H1 (cell line): ENCODE data around the gene SLC6A19. TPM values are rescaled to one million over a fixed set of nuclear protein-coding genes. Genes with fewer than 3 reads are reported as not detected.

Source experiments
- CTCF ChIA-PET: fragments of 300-600 bp; sonication (Branson Sonifier 250); formaldehyde crosslinking; loops from one replicate; lab custom pipeline; 2021; ENCODE audit not compliant: partially characterized antibody; lab: Charles Lee
- POLR2A ChIA-PET: fragments of 300-600 bp; sonication (Branson Sonifier 250); formaldehyde crosslinking; loops from one replicate; lab custom pipeline; 2021; ENCODE audit warnings: inconsistent platforms; ENCODE audit not compliant: partially characterized antibody; lab: Charles Lee
- DNase-seq, 2 experiments: peaks; one replicate each; pipeline versions ENCODE4 v3.0.0 to v3.0.0-alpha.2; 2010 to 2022; ENCODE audit warnings: low spot score in 2 of 2, low read depth in 1 of 2, mixed read lengths in 1 of 2
- FAIRE-seq: peaks from 2 replicates; lab custom pipeline; 2011; peaks lifted over from hg19 to GRCh38; lab: Jason Lieb, UNC
- H2AFZ ChIP-seq: 2 replicates; pipeline ENCODE4 v1.8.1; 2012; ENCODE audit warnings: low read length, inconsistent platforms
- H2AK5ac ChIP-seq: 2 replicates; pipeline ENCODE4 v1.6.1; 2013; ENCODE audit warnings: low read depth, low read length
- H2BK120ac ChIP-seq: replicated peaks from 2 replicates; pipeline ENCODE3; 2013; ENCODE audit warnings: low read depth, low read length, inconsistent platforms
- H2BK12ac ChIP-seq: 2 replicates; pipeline ENCODE4 v1.6.1; 2013; ENCODE audit warnings: low read depth, low read length
- H2BK15ac ChIP-seq: 2 replicates; pipeline ENCODE4 v1.6.1; 2013; ENCODE audit warnings: low read length
- H2BK20ac ChIP-seq: 2 replicates; pipeline ENCODE4 v1.6.1; 2013; ENCODE audit warnings: low read length
- H2BK5ac ChIP-seq: 2 replicates; pipeline ENCODE4 v1.6.1; 2013; ENCODE audit warnings: low read depth, low read length
- H3K14ac ChIP-seq: 2 replicates; pipeline ENCODE4 v1.6.1; 2013; ENCODE audit warnings: inconsistent platforms; ENCODE audit not compliant: insufficient read length
- H3K18ac ChIP-seq: 2 replicates; pipeline ENCODE4 v1.6.1; 2013; ENCODE audit warnings: low read length; ENCODE audit errors: extremely low read depth
- H3K23ac ChIP-seq: 2 replicates; pipeline ENCODE4 v1.6.1; 2013; ENCODE audit warnings: inconsistent platforms; ENCODE audit not compliant: insufficient read length
- H3K23me2 ChIP-seq: 2 replicates; pipeline ENCODE4 v1.6.1; 2013; ENCODE audit warnings: low read depth, low read length
- H3K27ac ChIP-seq: 2 replicates; pipeline ENCODE4 v1.6.1; 2011; ENCODE audit warnings: low read depth, low read length, inconsistent platforms
- H3K27me3 ChIP-seq, 4 experiments: replicated peaks in 1 of 4; 1 replicate in 1 of 4; 2 replicates in 3 of 4; pipeline versions ENCODE4 v1.6.1 to v1.8.1; 2011 to 2013; ENCODE audit warnings: low read length in 3 of 4, mild to moderate bottlenecking in 3 of 4, inconsistent platforms in 2 of 4, mixed read lengths in 2 of 4, moderate library complexity in 1 of 4; ENCODE audit not compliant: control insufficient read depth in 3 of 4, insufficient read depth in 3 of 4; ENCODE audit errors: extremely low read depth in 1 of 4
- H3K36me3 ChIP-seq, 4 experiments: 2 replicates each; pipeline versions ENCODE4 v1.6.1 to v1.8.1; 2011 to 2013; ENCODE audit warnings: mild to moderate bottlenecking in 4 of 4, low read length in 3 of 4, moderate library complexity in 2 of 4, control low read depth in 1 of 4, inconsistent platforms in 1 of 4; ENCODE audit not compliant: insufficient read depth in 4 of 4, control insufficient read depth in 2 of 4
- H3K4ac ChIP-seq: replicated peaks from 2 replicates; pipeline ENCODE3; 2013; ENCODE audit warnings: low read length, low read depth, mixed read lengths, inconsistent platforms; ENCODE audit not compliant: insufficient read length
- H3K4me1 ChIP-seq, 4 experiments: replicated peaks in 1 of 4; 1 replicate in 1 of 4; 2 replicates in 3 of 4; pipeline versions ENCODE4 v1.6.1 to v1.8.1; 2011 to 2013; ENCODE audit warnings: low read length in 3 of 4, inconsistent platforms in 2 of 4, mixed read lengths in 1 of 4; ENCODE audit not compliant: insufficient read depth in 4 of 4, control insufficient read depth in 3 of 4
- H3K4me2 ChIP-seq, 2 experiments: 2 replicates each; pipeline versions ENCODE4 v1.6.1 to v1.8.1; 2011 to 2013; ENCODE audit warnings: low read depth in 2 of 2, low read length in 2 of 2, control low read depth in 1 of 2, inconsistent platforms in 1 of 2, mild to moderate bottlenecking in 1 of 2; ENCODE audit not compliant: insufficient read depth in 1 of 2
- H3K4me3 ChIP-seq, 4 experiments: fragments of 200-600, 300-600 bp in 1 of 4; sonication (generic), shearing (Covaris generic), sonication (Bioruptor Twin) in 1 of 4; 2 replicates each; pipeline versions ENCODE4 v1.5.1 to v1.8.1; 2011 to 2016; ENCODE audit warnings: low read length in 4 of 4, low read depth in 3 of 4, control low read depth in 2 of 4, inconsistent platforms in 2 of 4, mild to moderate bottlenecking in 2 of 4, mixed read lengths in 1 of 4, moderate library complexity in 1 of 4; ENCODE audit not compliant: insufficient read depth in 2 of 4; ENCODE audit errors: extremely low read depth in 1 of 4
- H3K56ac ChIP-seq: replicated peaks from 2 replicates; pipeline ENCODE3; 2013; ENCODE audit warnings: low read depth, mild to moderate bottlenecking, mixed read lengths, low read length, inconsistent platforms; ENCODE audit not compliant: insufficient read length
- H3K79me1 ChIP-seq: 2 replicates; pipeline ENCODE4 v1.6.1; 2013; ENCODE audit warnings: low read depth, low read length, control low read depth
- H3K79me2 ChIP-seq, 2 experiments: 2 replicates each; pipeline versions ENCODE4 v1.6.1 to v1.8.1; 2012 to 2013; ENCODE audit warnings: low read length in 2 of 2, mild to moderate bottlenecking in 2 of 2, inconsistent platforms in 1 of 2; ENCODE audit not compliant: insufficient read depth in 2 of 2, control insufficient read depth in 1 of 2
- H3K9ac ChIP-seq, 4 experiments: replicated peaks in 1 of 4; 1 replicate in 1 of 4; 2 replicates in 3 of 4; pipeline versions ENCODE4 v1.6.1 to v1.8.1; 2011 to 2013; ENCODE audit warnings: low read depth in 3 of 4, low read length in 3 of 4, control low read depth in 2 of 4, mild to moderate bottlenecking in 2 of 4, moderate library complexity in 2 of 4, inconsistent platforms in 1 of 4; ENCODE audit errors: extremely low read depth in 1 of 4
- H3K9me3 ChIP-seq, 2 experiments: 2 replicates each; pipeline versions ENCODE4 v1.6.1 to v1.8.1; 2012 to 2013; ENCODE audit warnings: mild to moderate bottlenecking in 2 of 2, moderate library complexity in 2 of 2, control low read depth in 1 of 2, inconsistent platforms in 1 of 2, low read depth in 1 of 2, low read length in 1 of 2, mixed read lengths in 1 of 2; ENCODE audit not compliant: insufficient read depth in 2 of 2
- H4K20me1 ChIP-seq, 2 experiments: replicated peaks in 1 of 2; 2 replicates each; pipeline versions ENCODE3 to v1.8.1; 2011 to 2013; ENCODE audit warnings: inconsistent platforms in 2 of 2, low read length in 2 of 2, mild to moderate bottlenecking in 1 of 2; ENCODE audit not compliant: insufficient read depth in 2 of 2, control insufficient read depth in 1 of 2
- H4K5ac ChIP-seq: 2 replicates; pipeline ENCODE4 v1.6.1; 2013; ENCODE audit warnings: low read length, low read depth, mixed read lengths, inconsistent platforms; ENCODE audit not compliant: insufficient read length
- H4K8ac ChIP-seq: 2 replicates; pipeline ENCODE4 v1.8.0; 2013; ENCODE audit warnings: mild to moderate bottlenecking, moderate library complexity, low read length, inconsistent platforms; ENCODE audit not compliant: insufficient read depth; ENCODE audit errors: extremely low read depth
- H4K91ac ChIP-seq: replicated peaks from 2 replicates; pipeline ENCODE3; 2013; ENCODE audit warnings: low read length, mixed read lengths, inconsistent platforms; ENCODE audit not compliant: insufficient read length
- ASH2L ChIP-seq: fragments of 200-600, 300-600 bp; sonication (generic); IDR thresholded peaks from one replicate; pipeline ENCODE4 v1.7.1; 2017; ENCODE audit warnings: low read length
- BACH1 ChIP-seq: IDR thresholded peaks from 2 replicates; pipeline ENCODE4 v1.6.1; 2012; ENCODE audit warnings: low read length, improper control_type of control experiment
- CHD2 ChIP-seq: IDR thresholded peaks from 2 replicates; pipeline ENCODE4 v1.6.1; 2012; ENCODE audit warnings: low read length, improper control_type of control experiment
- E2F6 ChIP-seq: IDR thresholded peaks from 2 replicates; pipeline ENCODE4 v1.6.1; 2012; ENCODE audit warnings: inconsistent platforms
- EP300 ChIP-seq, 2 experiments: IDR thresholded peaks; 1 replicate in 1 of 2; 2 replicates in 1 of 2; pipeline ENCODE4 v1.6.1; 2011 to 2012; ENCODE audit warnings: low read depth in 2 of 2, low read length in 2 of 2, mild to moderate bottlenecking in 2 of 2, borderline replicate concordance in 1 of 2, inconsistent platforms in 1 of 2, moderate library complexity in 1 of 2
- EZH2 ChIP-seq: fragments of 200-600 bp; sonication (generic); IDR thresholded peaks from 2 replicates; pipeline ENCODE4 v1.7.1; 2012; ENCODE audit warnings: low read depth, mild to moderate bottlenecking, moderate library complexity, low read length, inconsistent platforms; ENCODE audit not compliant: severe bottlenecking
- GABPA ChIP-seq: IDR thresholded peaks from 2 replicates; pipeline ENCODE4 v1.6.1; 2011; ENCODE audit warnings: mild to moderate bottlenecking, low read length, moderate library complexity, borderline replicate concordance; ENCODE audit not compliant: insufficient read depth
- HDAC6 ChIP-seq: IDR thresholded peaks from one replicate; pipeline ENCODE4 v1.7.1; 2012; ENCODE audit warnings: low read depth, mild to moderate bottlenecking, inconsistent platforms, low read length, moderate library complexity
- SAP30 ChIP-seq: fragments of 300-600 bp; sonication (generic); IDR thresholded peaks from 2 replicates; pipeline ENCODE4 v1.7.1; 2012; ENCODE audit warnings: low read length, moderate library complexity, mild to moderate bottlenecking, inconsistent platforms; ENCODE audit not compliant: insufficient read depth, insufficient replicate concordance
- USF2 ChIP-seq: IDR thresholded peaks from 2 replicates; pipeline ENCODE4 v1.6.1; 2011; ENCODE audit warnings: low read length, improper control_type of control experiment
- WGBS, 2 experiments: shearing (Covaris generic) in 1 of 2; methylation state at CpG; one replicate each; pipeline versions ENCODE4 v1.1.6 to v1.1.7; 2013 to 2015; ENCODE audit warnings: low lambda C conversion rate in 2 of 2, mixed read lengths in 2 of 2, inconsistent platforms in 1 of 2, low coverage in 1 of 2, missing lambda C conversion rate in 1 of 2; ENCODE audit not compliant: insufficient replicate concordance in 2 of 2, insufficient coverage in 1 of 2, insufficient read length in 1 of 2; ENCODE audit errors: extremely low coverage in 1 of 2, missing lambda C conversion rate in 1 of 2; 5-methylcytosine and 5-hydroxymethylcytosine counted together
- polyA plus RNA-seq, 7 experiments: library from polyadenylated mRNA; depleted of rRNA in 3 of 7; stranded (reverse) in 5 of 7; unstranded in 2 of 7; fragments of >200 nt in 5 of 7; fragments of 200-250 nt in 2 of 7; gene quantifications; 1 replicate in 5 of 7; 2 replicates in 1 of 7; 4 replicates in 1 of 7; pipeline versions ENCODE4 v1.2.1 to v1.2.3, GENCODE V29; 2011 to 2013; ENCODE audit warnings: missing spikeins in 2 of 7, mixed read lengths in 2 of 7
- total RNA-seq: library from RNA; stranded (reverse); fragmentation: NEBNext Ultra II Directional; extraction: Animal tissue kit (Norgen Biotek cat#: 25700); gene quantifications from 2 replicates; pipeline ENCODE4 v1.2.1, GENCODE V29; 2021

Gene SLC6A19
- total and polyA plus RNA-seq, 2 of the 8 experiments (the other 6 are each of a cell fraction or from before 2014, with no cell fraction given) = 0.02 TPM; not detected in 1

GRCh38 chr5:1182633-1183423 lies 18.6 kb upstream of the SLC6A19 start:
- Histone ChIP-seq H3K14ac (no peak overlapping the region), H4K20me1 (no peaks in the 10 kb centered on the region), H4K5ac (no peak overlapping the region), H3K79me2 (no peaks in the 10 kb centered on the region), H3K4me1 (peaks cover 0 to 3% (median 0%) of the 10 kb centered on the region in 4 experiments; a peak in 1 of 7 replicates), H3K4me2 (no peak overlapping the region), H3K36me3 (no peaks in the 10 kb centered on the region), H2BK5ac (no peak overlapping the region), H3K79me1 (no peaks in the 10 kb centered on the region), H3K56ac (no peak overlapping the region), H3K23me2 (no peaks in the 10 kb centered on the region), H2BK12ac (no peak overlapping the region), H4K91ac (no peak overlapping the region), H3K23ac (no peak overlapping the region), H2AK5ac (no peak overlapping the region), H2BK15ac (no peak overlapping the region), H4K8ac (no peak overlapping the region), H3K27me3 (no peaks in the 10 kb centered on the region), H2BK120ac (no peak overlapping the region), H2BK20ac (no peak overlapping the region), H2AFZ (no peak overlapping the region), H3K27ac (no peak overlapping the region), H3K9me3 (peaks cover 0 to 3% of the 10 kb centered on the region in 2 experiments; a peak in 1 of 4 replicates), H3K9ac (no peak overlapping the region), H3K4ac (no peak overlapping the region), H3K18ac (no peak overlapping the region), H3K4me3 (no peak overlapping the region)
- 90% methylated on average over 31 of the region's 31 CpGs; no CpG with 5 or more reads in 1 of the 2 experiments for WGBS, 2 experiments
- ChIA-PET POLR2A (no interaction called here), CTCF (interaction anchor here (0.7 to 5.5 kb wide), 8 partner anchors 8 to 234 kb away, joined by 3 to 30 read pairs (median 4); partner anchors contain the start of gene SLC6A19)
- no peak for DNase-seq
- FAIRE-seq = no peak
- TF ChIP-seq EZH2 = no peak
- TF ChIP-seq E2F6 = no peak
- TF ChIP-seq USF2 = no peak
- TF ChIP-seq GABPA = no peak
- no peak for TF ChIP-seq BACH1
- no peak for TF ChIP-seq EP300 (IDR thresholded peaks at IDR 0.05; ENCODE audit: borderline replicate concordance in 1 of 2, low read depth in 2 of 2, low read length in 2 of 2)
- TF ChIP-seq ASH2L = no peak
- no peak for TF ChIP-seq SAP30
- TF ChIP-seq HDAC6 = no peak
- no peak for TF ChIP-seq CHD2
